Skin epidermis (tissue), 12 donors: ENCODE data around the gene SALL3.

Experiments used
- H3K27ac ChIP-seq, 21 experiments: fragments of 200-600 bp; sonication (generic) in 11 of 21; one replicate each; pipeline ENCODE4 v1.5.0; 2020; ENCODE audit warnings: mild to moderate bottlenecking in 3 of 21, inconsistent platforms in 2 of 21, moderate library complexity in 2 of 21
- H3K4me3 ChIP-seq, 7 experiments: fragments of 200-600 bp; sonication (generic) in 2 of 7; one replicate each; pipeline ENCODE4 v1.5.0; 2020; ENCODE audit warnings: inconsistent platforms in 2 of 7, mild to moderate bottlenecking in 2 of 7, moderate library complexity in 1 of 7

Gene SALL3

DNA sequence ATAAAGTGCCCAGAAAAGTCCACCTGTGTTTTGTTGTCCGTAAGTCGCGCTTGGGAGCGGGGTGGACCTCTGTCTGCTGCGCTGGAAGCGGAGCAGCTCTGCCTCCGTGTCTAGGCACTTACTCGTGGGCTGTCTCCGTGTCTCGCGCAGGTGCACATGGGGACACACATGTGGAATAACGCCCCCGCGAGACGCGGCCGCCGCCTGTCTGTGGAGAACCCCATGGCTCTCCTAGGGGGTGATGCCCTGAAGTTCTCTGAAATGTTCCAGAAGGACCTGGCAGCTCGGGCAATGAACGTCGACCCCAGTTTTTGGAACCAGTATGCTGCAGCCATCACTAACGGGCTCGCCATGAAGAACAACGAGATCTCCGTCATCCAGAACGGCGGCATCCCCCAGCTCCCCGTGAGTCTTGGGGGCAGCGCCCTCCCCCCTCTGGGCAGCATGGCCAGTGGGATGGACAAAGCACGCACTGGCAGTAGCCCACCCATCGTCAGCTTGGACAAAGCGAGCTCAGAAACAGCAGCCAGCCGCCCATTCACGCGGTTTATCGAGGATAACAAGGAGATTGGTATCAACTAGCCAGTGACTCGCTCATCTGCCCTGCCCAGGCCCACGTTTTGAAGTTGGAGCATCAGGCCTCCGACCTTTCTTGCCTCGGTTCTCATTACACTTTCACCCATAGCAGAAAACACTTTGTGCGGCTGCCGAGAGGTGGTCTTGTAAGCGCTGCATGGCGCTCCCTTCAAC lies 17.3 kb downstream of the SALL3 start:
- H3K27ac ChIP-seq, result no peak overlapping the region
- no peak overlapping the region for H3K4me3 ChIP-seq

DNA sequence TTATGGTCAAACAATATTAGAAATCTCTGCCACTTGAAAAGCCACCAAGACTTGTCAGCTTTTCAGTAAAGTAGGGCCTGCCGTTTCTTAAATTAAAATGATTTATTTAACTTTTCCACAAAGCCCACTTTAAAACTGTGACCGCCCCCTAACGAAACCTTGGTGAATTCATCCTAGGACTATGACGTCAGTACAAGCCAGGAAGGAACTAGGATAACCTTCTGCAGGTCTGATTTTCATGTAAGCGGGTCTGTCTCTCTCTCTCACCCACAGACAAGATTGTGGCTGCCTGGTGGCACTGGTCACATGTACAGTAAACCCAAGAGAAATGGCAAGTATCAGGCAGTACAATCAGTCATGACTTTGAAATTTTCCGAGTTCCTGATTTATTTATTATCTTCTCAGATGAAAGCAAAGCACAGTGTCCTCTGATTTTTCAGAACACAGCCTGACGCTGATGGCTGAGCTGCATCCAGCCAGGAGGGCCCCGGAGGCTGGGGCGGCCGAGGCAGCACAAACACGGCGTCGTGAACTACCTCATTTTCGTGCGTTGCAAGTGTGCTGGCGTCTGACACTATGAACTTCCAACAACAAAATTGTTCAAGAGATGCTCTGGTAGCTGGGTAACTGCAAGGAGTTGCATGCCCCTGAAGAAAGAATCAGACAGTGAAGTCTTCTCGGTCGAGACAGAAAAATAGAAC lies 18.9 kb downstream of the SALL3 start:
- H3K27ac ChIP-seq, result no peak overlapping the region
- H3K4me3 ChIP-seq, result no peak overlapping the region

GRCh38 chr18:78999939-79000338 lies 20.3 kb downstream of the SALL3 start:
- H3K4me3 ChIP-seq, result no peak overlapping the region
- H3K27ac ChIP-seq, result no peak overlapping the region

GRCh38 chr18:79000997-79001396 lies 21.4 kb downstream of the SALL3 start:
- H3K4me3 ChIP-seq, result no peak overlapping the region

GRCh38 chr18:79005653-79006052 lies 26.0 kb downstream of the SALL3 start:
- Histone ChIP-seq H3K4me3 (no peak overlapping the region), H3K27ac (no peak overlapping the region)

More at GRCh38 chr18:79000997-79001396, 21.4 kb downstream of the SALL3 start:
- H3K27ac ChIP-seq, result no peak overlapping the region

DNA sequence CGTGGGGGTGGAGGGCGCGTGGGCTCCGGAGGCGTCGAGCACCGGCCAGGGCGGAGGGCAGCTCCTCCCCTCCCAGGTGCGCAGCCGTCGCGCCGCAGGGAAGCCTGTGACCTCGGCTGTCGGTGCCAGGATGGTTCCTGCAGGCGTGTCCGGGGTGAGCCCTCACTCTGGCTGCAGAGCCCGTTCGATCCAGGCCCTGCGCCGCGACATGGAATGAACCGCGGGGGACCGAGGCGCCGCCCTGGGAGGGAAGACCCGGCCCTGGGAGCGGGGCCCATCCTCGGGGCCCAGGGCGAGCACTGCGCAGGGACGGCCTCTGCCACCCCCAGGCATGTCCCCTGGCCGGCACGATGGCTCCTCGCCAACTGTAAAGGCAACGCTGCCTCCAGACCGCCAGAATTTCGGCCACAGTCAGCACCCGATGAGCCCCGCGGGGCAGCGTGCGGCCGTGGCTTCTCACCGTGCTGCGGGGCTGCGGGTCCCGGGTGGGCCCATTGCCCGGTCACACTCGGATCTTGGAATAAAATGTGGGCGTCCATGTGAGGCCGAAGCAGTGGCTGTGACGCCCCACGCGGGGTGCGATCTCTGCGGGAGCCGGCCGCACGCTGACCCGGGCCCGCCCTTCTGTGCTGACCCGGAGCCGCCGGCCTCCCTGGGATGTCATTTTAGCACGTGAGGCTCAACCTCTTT lies 26.6 kb downstream of the SALL3 start:
- Histone ChIP-seq H3K27ac (no peak overlapping the region), H3K4me3 (no peak overlapping the region)

- Histone ChIP-seq H3K4me3 (no peak overlapping the region), H3K27ac (no peak overlapping the region)
These were observed 27.8 kb downstream of the SALL3 start for GRCh38 chr18:79007440-79007839.

GRCh38 chr18:79008356-79008940 lies 28.8 kb downstream of the SALL3 start:
- H3K4me3 ChIP-seq, result no peak overlapping the region
- H3K27ac ChIP-seq, result no peak overlapping the region

GRCh38 chr18:79010802-79011201 lies 31.2 kb downstream of the SALL3 start:
- Histone ChIP-seq H3K27ac (no peak overlapping the region), H3K4me3 (no peak overlapping the region)

DNA sequence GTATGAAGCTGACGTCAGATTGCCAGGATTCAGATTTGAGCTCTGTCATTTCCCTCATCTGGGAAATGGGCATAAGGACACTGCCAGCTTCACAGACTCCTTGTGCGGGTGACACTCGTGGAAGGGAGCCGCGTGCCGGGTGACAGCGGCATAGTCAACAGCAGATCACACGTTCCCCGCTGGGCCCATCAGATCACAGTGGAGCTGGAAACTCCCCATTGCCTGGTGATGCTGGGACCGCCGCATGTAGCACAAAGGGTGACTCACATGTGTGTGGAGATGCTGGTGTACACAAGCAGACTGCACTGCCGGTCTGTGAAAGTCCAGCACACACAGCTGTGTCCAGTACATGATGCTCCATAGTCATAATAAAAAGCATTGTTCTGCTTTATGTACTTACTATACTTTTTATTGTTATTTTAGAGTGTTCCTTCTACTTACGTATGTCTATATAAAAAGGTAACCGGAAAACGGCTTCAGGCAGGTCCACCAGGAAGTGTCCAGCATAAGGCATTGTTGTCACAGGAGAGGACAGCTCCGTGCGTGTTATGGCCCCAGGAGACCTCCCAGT lies 31.8 kb downstream of the SALL3 start:
- H3K4me3 ChIP-seq, result no peak overlapping the region
- H3K27ac ChIP-seq, result no peak overlapping the region

- H3K27ac ChIP-seq, result no peak overlapping the region
- no peak overlapping the region for H3K4me3 ChIP-seq
These were observed 34.3 kb downstream of the SALL3 start for GRCh38 chr18:79013869-79014268.

- Histone ChIP-seq H3K4me3 (no peak overlapping the region), H3K27ac (peak overlapping the region in 1 of 21 experiments; percentile 44)
These were observed 39.3 kb downstream of the SALL3 start for GRCh38 chr18:79018911-79019310.

GRCh38 chr18:79019881-79020280 lies 40.3 kb downstream of the SALL3 start:
- Histone ChIP-seq H3K27ac (no peak overlapping the region), H3K4me3 (no peak overlapping the region)

DNA sequence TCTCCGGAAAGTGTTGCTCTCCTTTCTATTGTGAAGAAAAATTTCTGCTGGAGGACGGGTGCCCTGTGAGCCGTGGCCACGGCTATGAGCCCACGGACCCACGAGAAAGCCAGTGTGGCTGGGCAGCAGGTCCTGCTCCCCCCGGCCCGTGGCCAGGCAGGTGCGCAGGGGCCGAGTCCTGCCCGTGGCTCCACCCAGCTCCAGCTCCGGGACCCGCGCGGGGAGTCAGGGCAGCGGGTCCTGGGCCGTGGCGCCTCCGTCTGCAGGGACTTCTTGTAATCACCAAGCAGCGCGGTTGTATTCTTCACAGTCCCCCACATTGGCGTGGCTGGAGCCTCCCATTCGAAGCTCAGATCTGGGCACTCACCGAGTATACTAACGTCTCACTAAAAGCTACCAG lies 43.0 kb downstream of the SALL3 start:
- Histone ChIP-seq H3K4me3 (no peak overlapping the region), H3K27ac (no peak overlapping the region)

GRCh38 chr18:79026491-79026890 lies 46.9 kb downstream of the SALL3 start:
- no peak overlapping the region for H3K27ac ChIP-seq
- no peak overlapping the region for H3K4me3 ChIP-seq

- no peak overlapping the region for H3K4me3 ChIP-seq
- H3K27ac ChIP-seq, result no peak overlapping the region
These were observed 51.1 kb downstream of the SALL3 start for GRCh38 chr18:79030680-79031079.

DNA sequence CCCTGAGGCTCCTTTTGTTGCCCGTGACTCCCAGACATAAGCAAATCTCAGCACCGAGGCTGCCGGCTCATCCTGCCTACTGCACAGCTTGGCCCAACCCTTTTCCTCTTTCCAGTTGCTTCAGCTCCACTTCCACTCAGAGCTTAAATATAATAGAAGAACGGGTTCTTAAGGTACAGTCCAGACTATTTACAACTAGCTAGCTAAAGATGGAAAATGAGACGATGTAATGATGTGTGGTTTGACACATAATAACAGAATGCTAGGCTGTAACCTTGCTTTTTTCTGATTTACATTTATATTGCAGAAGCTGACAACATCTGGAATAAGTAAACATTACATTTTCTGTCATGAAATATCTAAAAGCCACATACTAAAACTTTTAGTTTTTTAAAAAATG lies 62.7 kb downstream of the SALL3 start:
- H3K27ac ChIP-seq, result no peak overlapping the region
- no peak overlapping the region for H3K4me3 ChIP-seq

GRCh38 chr18:79043288-79043687 lies 63.7 kb downstream of the SALL3 start:
- no peak overlapping the region for H3K4me3 ChIP-seq
- H3K27ac ChIP-seq, result no peak overlapping the region

GRCh38 chr18:79046522-79046921 lies 66.9 kb downstream of the SALL3 start:
- Histone ChIP-seq H3K4me3 (no peak overlapping the region), H3K27ac (no peak overlapping the region)

- Histone ChIP-seq H3K4me3 (no peak overlapping the region), H3K27ac (no peak overlapping the region)
These were observed 68.1 kb downstream of the SALL3 start for GRCh38 chr18:79047556-79048244.
